ENCODE results near the gene PPP1R9B.

The PPP1R9B gene

GRCh38 chr17:50154604-50155003 lies 4.1 kb upstream of the PPP1R9B start:
- DNase-seq = no peak

GRCh38 chr17:50153650-50154575 lies 3.4 kb upstream of the PPP1R9B start:
- DNase-seq = no peak

- no peak for DNase-seq
These were observed 2.3 kb upstream of the PPP1R9B start for GRCh38 chr17:50152736-50153135.

- DNase-seq = peak; percentile 59 to 60
These were observed 1.6 kb upstream of the PPP1R9B start for GRCh38 chr17:50151937-50152547.

- peak; percentile 88 to 91 for DNase-seq
These were observed 812 bp upstream of the PPP1R9B start for GRCh38 chr17:50151041-50151936.

- DNase-seq = peak; percentile 59 to 60
These were observed 792 bp downstream of the PPP1R9B start for GRCh38 chr17:50149417-50150353.

GRCh38 chr17:50149091-50149416 lies 1.4 kb downstream of the PPP1R9B start:
- DNase-seq = no peak

GRCh38 chr17:50148226-50149090 lies 2.0 kb downstream of the PPP1R9B start:
- DNase-seq = peak; percentile 81 to 82

GRCh38 chr17:50147841-50148225 lies 2.6 kb downstream of the PPP1R9B start:
- no peak for DNase-seq

GRCh38 chr17:50146927-50147665 lies 3.4 kb downstream of the PPP1R9B start:
- DNase-seq = no peak

- peak in 1 of 2 donors; percentile 37 for DNase-seq
These were observed 4.1 kb downstream of the PPP1R9B start for GRCh38 chr17:50146230-50146926.

GRCh38 chr17:50145532-50146229 lies 4.8 kb downstream of the PPP1R9B start:
- no peak for DNase-seq

- DNase-seq = no peak
These were observed 5.5 kb downstream of the PPP1R9B start for GRCh38 chr17:50144845-50145531.

GRCh38 chr17:50144355-50144754 lies 6.1 kb downstream of the PPP1R9B start:
- no peak for DNase-seq

GRCh38 chr17:50143461-50144176 lies 6.9 kb downstream of the PPP1R9B start:
- DNase-seq = no peak

- no peak for DNase-seq
These were observed 8.7 kb downstream of the PPP1R9B start for GRCh38 chr17:50141745-50142110.

GRCh38 chr17:50141026-50141744 lies 9.3 kb downstream of the PPP1R9B start:
- no peak for DNase-seq

All from stimulated activated CD4-positive, alpha-beta T cell treated with anti-CD3 and anti-CD28 coated beads, Interleukin-2, amount 100 ng/mL, for 24 hours (primary cell).